ENCODE data around the gene LTN1. TPM values are rescaled to one million over a fixed set of nuclear protein-coding genes. Genes with fewer than 3 reads are reported as not detected.

LTN1 gene
- 28.0 and 43.4 TPM in 2 replicates for total RNA-seq

GRCh38 chr21:28992526-28993292, at the start of gene LTN1:
LTN1 (minus strand) TSS chr21:28992877; CDS start chr21:28992805, 72 bp downstream.

DNA sequence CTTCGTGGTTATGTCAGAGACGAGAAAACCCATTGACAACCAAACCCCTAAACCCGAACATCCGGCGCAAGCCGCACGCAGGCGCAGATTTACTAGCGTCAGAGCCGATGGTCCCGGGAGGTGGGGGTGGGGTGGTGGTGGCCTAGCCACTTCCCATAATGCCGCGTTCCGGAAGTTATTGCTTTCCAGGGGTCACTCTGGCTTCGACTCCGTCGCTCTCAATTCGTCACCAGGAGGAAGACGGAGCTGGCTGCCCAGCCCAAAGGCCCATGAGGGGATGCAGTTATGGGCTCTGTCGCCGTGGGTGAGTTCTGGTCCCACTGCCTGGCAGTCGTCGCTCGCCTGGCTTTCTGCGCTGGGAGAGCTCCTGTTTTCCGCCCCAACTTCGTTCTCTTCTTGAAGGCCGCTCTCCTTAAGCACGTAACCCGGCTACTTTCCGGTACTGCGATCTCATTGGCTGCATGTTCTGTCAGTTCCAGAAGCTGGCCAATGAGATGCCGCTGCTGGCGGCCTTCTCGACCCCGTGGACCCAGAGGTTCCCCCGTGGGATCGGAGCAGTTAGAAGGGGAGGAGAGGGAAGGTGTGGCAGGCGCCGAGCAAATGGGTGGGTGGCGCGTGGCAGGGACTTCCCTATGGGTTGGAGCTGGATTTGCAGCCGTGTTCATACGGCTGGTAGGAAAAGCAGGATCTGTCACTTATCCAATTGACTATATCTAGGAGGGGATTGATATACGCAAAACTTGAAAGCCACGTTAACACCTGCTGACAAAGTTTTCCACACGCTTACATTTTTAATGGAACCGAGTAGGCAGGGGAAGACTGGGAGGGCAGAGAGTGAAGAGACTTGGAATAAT, 32.0 kb upstream of the LTN1 start, which contains the start of gene USP16:
TSS of gene USP16 (plus strand) at position 195 of the 854 bp plus-strand sequence. CDS start 3,246 bp downstream, outside the sequence.

Other genes starting within 250 kb of the LTN1 start
- 15.3 and 21.5 TPM in 2 replicates for gene RWDD2B, start 26.5 kb upstream of the LTN1 start, total RNA-seq
- 40.9 and 45.7 TPM in 2 replicates for gene USP16, start 31.8 kb upstream of the LTN1 start, total RNA-seq
- 175 and 209 TPM in 2 replicates for gene CCT8, start 80.8 kb upstream of the LTN1 start, total RNA-seq
- gene MAP3K7CL, start 137.8 kb upstream of the LTN1 start, total RNA-seq, result 15.1 and 26.6 TPM in 2 replicates

All from placental pericyte (primary cell).